ENCODE data around the gene FBN1. TPM values are rescaled to one million over a fixed set of nuclear protein-coding genes. Genes with fewer than 3 reads are reported as not detected.

Gene FBN1
- total and polyA plus RNA-seq, 8 donors: 1.5 to 35.2 (median 5.2) TPM

DNA sequence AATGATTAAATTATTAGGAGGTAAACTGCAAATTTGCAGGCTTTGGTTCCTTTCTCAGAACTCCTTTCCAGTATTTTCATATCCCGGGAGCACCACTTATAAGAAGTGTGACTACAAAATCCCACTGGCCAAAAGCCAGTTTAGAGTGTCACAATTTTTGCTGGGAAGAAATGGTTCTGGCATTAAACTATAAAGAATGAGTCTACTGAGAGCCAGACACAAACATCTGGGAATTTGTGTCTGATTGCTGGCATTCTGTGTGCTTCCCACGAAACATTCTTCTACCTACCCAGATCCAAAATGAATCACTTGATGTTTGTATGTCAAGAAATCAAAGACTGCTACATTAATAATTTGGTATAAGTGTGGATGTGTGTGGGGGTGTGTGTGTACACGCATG, 231.5 kb downstream of the FBN1 start:
- WGBS, 2 donors: 85 to 87% methylated on average over 3 of the region's 3 CpGs
- TF ChIP-seq, protein P1, sequence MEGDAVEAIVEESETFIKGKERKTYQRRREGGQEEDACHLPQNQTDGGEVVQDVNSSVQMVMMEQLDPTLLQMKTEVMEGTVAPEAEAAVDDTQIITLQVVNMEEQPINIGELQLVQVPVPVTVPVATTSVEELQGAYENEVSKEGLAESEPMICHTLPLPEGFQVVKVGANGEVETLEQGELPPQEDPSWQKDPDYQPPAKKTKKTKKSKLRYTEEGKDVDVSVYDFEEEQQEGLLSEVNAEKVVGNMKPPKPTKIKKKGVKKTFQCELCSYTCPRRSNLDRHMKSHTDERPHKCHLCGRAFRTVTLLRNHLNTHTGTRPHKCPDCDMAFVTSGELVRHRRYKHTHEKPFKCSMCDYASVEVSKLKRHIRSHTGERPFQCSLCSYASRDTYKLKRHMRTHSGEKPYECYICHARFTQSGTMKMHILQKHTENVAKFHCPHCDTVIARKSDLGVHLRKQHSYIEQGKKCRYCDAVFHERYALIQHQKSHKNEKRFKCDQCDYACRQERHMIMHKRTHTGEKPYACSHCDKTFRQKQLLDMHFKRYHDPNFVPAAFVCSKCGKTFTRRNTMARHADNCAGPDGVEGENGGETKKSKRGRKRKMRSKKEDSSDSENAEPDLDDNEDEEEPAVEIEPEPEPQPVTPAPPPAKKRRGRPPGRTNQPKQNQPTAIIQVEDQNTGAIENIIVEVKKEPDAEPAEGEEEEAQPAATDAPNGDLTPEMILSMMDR (IDR thresholded peaks at IDR 0.05): no peak
- ATAC-seq (peak in 2 of 4 donors; percentile 12 to 46), FAIRE-seq (no peak), DNase-seq (no peak)
- H3K36me3 ChIP-seq: no peaks in the 10 kb centered on the region
- intact Hi-C loops (cut with DNase I): no loop called here
- no peaks in the 10 kb centered on the region for H3K9me3 ChIP-seq
- no peaks in the 10 kb centered on the region for H3K27me3 ChIP-seq
- no peaks in the 10 kb centered on the region for H3K4me1 ChIP-seq
- no peak overlapping the region for H3K27ac ChIP-seq
- no peak overlapping the region for H3K4me3 ChIP-seq

GRCh38 chr15:48413304-48413703, 232.2 kb downstream of the FBN1 start:
- TF ChIP-seq, protein P1 (IDR thresholded peaks at IDR 0.05): no peak
- Histone ChIP-seq H3K27ac (no peak overlapping the region), H3K27me3 (no peaks in the 10 kb centered on the region), H3K9me3 (no peaks in the 10 kb centered on the region), H3K36me3 (no peaks in the 10 kb centered on the region), H3K4me1 (no peaks in the 10 kb centered on the region), H3K4me3 (no peak overlapping the region)
- no peak for FAIRE-seq
- DNase-seq: no peak
- peak in 2 of 4 donors; percentile 24 to 48 for ATAC-seq
- intact Hi-C loops (cut with DNase I): no loop called here
- WGBS, 2 donors: 76 to 79% methylated on average over 6 of the region's 6 CpGs

GRCh38 chr15:48411971-48412591, 233.4 kb downstream of the FBN1 start:
- TF ChIP-seq, protein P1 (IDR thresholded peaks at IDR 0.05): no peak
- 64 to 71% methylated on average over 6 of the region's 6 CpGs for WGBS, 2 donors
- Histone ChIP-seq H3K27ac (no peak overlapping the region), H3K9me3 (no peaks in the 10 kb centered on the region), H3K27me3 (no peaks in the 10 kb centered on the region), H3K4me1 (no peaks in the 10 kb centered on the region), H3K36me3 (no peaks in the 10 kb centered on the region), H3K4me3 (no peak overlapping the region)
- ATAC-seq (no peak), FAIRE-seq (no peak), DNase-seq (no peak)
- intact Hi-C loops (cut with DNase I): no loop called here

- WGBS, 2 donors: 73 to 85% methylated on average over 2 of the region's 2 CpGs
- DNase-seq: no peak
- no peak for FAIRE-seq
- no peak overlapping the region for H3K4me3 ChIP-seq
- H3K4me1 ChIP-seq: no peaks in the 10 kb centered on the region
- H3K9me3 ChIP-seq: no peaks in the 10 kb centered on the region
- no peak overlapping the region for H3K27ac ChIP-seq
- H3K27me3 ChIP-seq: no peaks in the 10 kb centered on the region
- H3K36me3 ChIP-seq: no peaks in the 10 kb centered on the region
- intact Hi-C loops (cut with DNase I): no loop called here
- no peak for ATAC-seq
- TF ChIP-seq, protein P1 (IDR thresholded peaks at IDR 0.05): no peak
These were observed 235.9 kb downstream of the FBN1 start for GRCh38 chr15:48409623-48410022.

DNA sequence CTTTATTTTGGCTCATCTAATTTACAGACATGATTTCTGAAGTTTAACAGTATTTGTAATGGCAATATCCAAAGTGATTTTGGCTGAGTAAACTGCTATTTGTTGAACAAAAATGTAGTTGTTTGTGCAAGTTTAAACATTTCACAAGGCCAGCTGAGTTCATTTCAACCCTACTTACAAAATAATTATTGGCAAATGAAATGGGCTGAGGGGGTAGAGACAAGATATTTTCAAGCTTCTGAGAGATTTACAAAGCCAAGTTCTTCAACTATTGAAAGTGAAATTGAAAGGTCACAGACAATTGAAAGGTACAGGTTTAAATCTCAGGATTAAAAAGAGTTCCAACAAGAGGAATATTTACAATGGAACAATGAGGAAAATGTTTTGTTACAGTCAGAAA, 237.2 kb downstream of the FBN1 start:
- DNase-seq: no peak
- ATAC-seq: no peak
- no peak for FAIRE-seq
- Histone ChIP-seq H3K4me1 (no peaks in the 10 kb centered on the region), H3K36me3 (no peaks in the 10 kb centered on the region), H3K27me3 (no peaks in the 10 kb centered on the region), H3K27ac (no peak overlapping the region), H3K4me3 (no peak overlapping the region), H3K9me3 (no peaks in the 10 kb centered on the region)
- TF ChIP-seq, protein P1 (IDR thresholded peaks at IDR 0.05): no peak
- intact Hi-C loops (cut with DNase I): no loop called here

Data from pancreas (tissue), 10 donors.